Measurements from ENCODE around the gene RUNX1. TPM values are rescaled to one million over a fixed set of nuclear protein-coding genes. Genes with fewer than 3 reads are reported as not detected.
A peak's percentile ranks its signal among the peaks of the same experiment; 100 is the strongest.

Gene RUNX1
- total and polyA plus RNA-seq, 4 donors = 23.3 to 100 (median 33.4) TPM

DNA sequence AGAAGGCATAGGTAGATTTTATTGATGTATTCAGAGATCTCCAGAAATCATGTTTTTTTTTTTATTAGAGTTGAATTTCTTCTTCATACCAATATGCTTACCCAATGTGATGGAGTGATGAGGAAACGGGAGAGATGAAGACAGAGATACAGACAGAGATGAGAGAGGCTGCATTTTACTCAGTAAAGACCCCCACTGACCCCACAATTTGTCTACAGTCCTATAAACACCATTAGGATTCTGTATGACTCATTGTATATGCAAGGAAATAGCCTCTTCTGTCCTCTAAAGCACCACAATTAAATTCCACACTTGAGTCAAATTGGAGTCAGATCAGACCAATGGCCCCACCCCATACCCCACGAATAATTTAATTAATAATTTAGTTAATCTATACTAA is 44.0 kb downstream of the RUNX1 start:
- H3K4me3 ChIP-seq = no peak overlapping the region
- H3K4me1 ChIP-seq (ENCODE audit: control insufficient read depth in 5 of 5, insufficient read depth in 5 of 5, low read length in 5 of 5) = peaks cover 0 to 12% (median 3%) of the 10 kb centered on the region in 5 donors
- no peaks in the 10 kb centered on the region for H3K27me3 ChIP-seq (ENCODE audit: control insufficient read depth in 3 of 3, insufficient read depth in 3 of 3, low read length in 2 of 3)
- H3K27ac ChIP-seq (ENCODE audit: low read depth in 1 of 2, low read length in 1 of 2) = no peak overlapping the region
- no peaks in the 10 kb centered on the region for H3K9me3 ChIP-seq (ENCODE audit: control insufficient read depth in 4 of 4, insufficient read depth in 3 of 4, low read length in 3 of 4)
- no peak for ATAC-seq (ENCODE audit: insufficient read depth, low FRiP score)
- H3K9ac ChIP-seq (ENCODE audit: insufficient read depth in 1 of 2, low read length in 2 of 2) = no peak overlapping the region
- TF ChIP-seq, protein P1, sequence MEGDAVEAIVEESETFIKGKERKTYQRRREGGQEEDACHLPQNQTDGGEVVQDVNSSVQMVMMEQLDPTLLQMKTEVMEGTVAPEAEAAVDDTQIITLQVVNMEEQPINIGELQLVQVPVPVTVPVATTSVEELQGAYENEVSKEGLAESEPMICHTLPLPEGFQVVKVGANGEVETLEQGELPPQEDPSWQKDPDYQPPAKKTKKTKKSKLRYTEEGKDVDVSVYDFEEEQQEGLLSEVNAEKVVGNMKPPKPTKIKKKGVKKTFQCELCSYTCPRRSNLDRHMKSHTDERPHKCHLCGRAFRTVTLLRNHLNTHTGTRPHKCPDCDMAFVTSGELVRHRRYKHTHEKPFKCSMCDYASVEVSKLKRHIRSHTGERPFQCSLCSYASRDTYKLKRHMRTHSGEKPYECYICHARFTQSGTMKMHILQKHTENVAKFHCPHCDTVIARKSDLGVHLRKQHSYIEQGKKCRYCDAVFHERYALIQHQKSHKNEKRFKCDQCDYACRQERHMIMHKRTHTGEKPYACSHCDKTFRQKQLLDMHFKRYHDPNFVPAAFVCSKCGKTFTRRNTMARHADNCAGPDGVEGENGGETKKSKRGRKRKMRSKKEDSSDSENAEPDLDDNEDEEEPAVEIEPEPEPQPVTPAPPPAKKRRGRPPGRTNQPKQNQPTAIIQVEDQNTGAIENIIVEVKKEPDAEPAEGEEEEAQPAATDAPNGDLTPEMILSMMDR (IDR thresholded peaks at IDR 0.05; ENCODE audit: control extremely low read depth, extremely low read depth) = no peak
- no peak for DNase-seq
- H3K36me3 ChIP-seq (ENCODE audit: control insufficient read depth in 4 of 4, insufficient read depth in 4 of 4, low read length in 4 of 4) = no peaks in the 10 kb centered on the region
- 52 to 74% methylated on average over 2 of the region's 2 CpGs for WGBS, 2 donors

DNA sequence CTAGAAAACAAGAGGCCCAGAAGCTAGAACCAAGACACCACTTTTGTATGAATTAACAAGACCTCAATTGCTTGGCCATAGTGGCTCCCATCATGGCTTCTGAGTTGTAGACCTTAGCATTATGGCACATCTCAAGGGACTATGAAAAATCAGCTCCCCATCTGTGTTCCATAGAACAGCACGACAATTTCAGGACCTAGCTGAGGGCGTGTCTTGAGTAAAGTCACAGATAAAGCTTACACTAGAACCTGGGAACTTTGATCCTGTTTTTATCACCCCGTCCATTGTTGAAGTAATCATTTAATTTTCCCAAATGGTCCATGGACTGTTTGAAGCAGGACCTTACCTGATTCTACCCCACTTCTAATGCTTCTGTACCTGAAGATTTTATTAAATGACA is 44.8 kb downstream of the RUNX1 start:
- Histone ChIP-seq H3K4me3 (no peak overlapping the region), H3K9me3 (ENCODE audit: control insufficient read depth in 4 of 4, insufficient read depth in 3 of 4, low read length in 3 of 4) (no peaks in the 10 kb centered on the region), H3K27ac (ENCODE audit: low read depth in 1 of 2, low read length in 1 of 2) (no peak overlapping the region), H3K4me1 (ENCODE audit: control insufficient read depth in 5 of 5, insufficient read depth in 5 of 5, low read length in 5 of 5) (peaks cover 0 to 19% (median 7%) of the 10 kb centered on the region in 5 donors), H3K9ac (ENCODE audit: insufficient read depth in 1 of 2, low read length in 2 of 2) (no peak overlapping the region), H3K36me3 (ENCODE audit: control insufficient read depth in 4 of 4, insufficient read depth in 4 of 4, low read length in 4 of 4) (no peaks in the 10 kb centered on the region), H3K27me3 (ENCODE audit: control insufficient read depth in 3 of 3, insufficient read depth in 3 of 3, low read length in 2 of 3) (no peaks in the 10 kb centered on the region)
- no peak for DNase-seq
- WGBS, 2 donors = 94 to 96% methylated on average over 3 of the region's 3 CpGs
- ATAC-seq (ENCODE audit: insufficient read depth, low FRiP score) = no peak
- TF ChIP-seq, protein P1 (IDR thresholded peaks at IDR 0.05; ENCODE audit: control extremely low read depth, extremely low read depth) = no peak

DNA sequence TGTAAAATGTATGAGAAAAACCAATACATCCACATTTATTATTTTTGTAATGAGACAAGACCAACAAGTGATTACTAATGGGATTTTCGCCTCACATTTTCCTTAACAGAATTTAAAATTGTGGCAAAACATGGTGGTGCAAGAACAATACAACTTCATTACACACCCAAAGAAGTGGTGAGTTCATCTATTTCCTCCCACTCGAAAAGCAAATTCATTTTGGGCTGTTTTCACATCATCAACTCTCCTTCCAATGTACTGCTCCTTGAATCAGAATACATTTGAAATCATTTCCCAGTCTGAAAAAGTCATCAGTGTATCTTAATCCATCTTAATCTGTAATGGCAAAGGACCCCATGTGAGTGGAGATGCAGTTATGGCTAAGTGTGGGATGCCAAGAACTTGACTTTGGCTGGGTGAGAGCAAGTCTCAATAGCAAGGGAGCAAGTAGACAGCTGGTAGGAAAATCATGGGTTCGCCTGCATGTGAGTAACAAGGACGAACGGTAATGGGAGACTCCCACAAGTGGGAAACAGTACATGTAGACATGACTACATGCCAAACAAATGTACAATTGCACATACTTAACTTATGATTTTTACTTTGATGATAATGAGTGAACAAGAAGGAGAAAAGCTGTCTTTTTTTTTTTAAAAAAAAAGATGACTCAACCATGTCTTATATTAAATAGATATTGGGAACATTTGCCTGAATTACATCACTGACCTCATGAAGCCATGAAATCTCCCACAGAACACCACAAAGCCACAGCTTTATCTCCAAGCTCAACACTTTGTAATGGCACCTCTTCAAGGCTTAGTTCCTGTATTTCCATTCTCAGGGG is 46.0 kb downstream of the RUNX1 start:
- no peak overlapping the region for H3K9ac ChIP-seq (ENCODE audit: insufficient read depth in 1 of 2, low read length in 2 of 2)
- no peaks in the 10 kb centered on the region for H3K9me3 ChIP-seq (ENCODE audit: control insufficient read depth in 4 of 4, insufficient read depth in 3 of 4, low read length in 3 of 4)
- peaks cover 0 to 27% (median 9%) of the 10 kb centered on the region in 5 donors for H3K4me1 ChIP-seq (ENCODE audit: control insufficient read depth in 5 of 5, insufficient read depth in 5 of 5, low read length in 5 of 5)
- WGBS, 2 donors = 78% methylated on average over 5 of the region's 5 CpGs
- H3K4me3 ChIP-seq = no peak overlapping the region
- TF ChIP-seq, protein P1 (IDR thresholded peaks at IDR 0.05; ENCODE audit: control extremely low read depth, extremely low read depth) = no peak
- DNase-seq (peak; percentile 85 to 97 (median 95)), ATAC-seq (ENCODE audit: insufficient read depth, low FRiP score) (peak; percentile 72)
- H3K27ac ChIP-seq (ENCODE audit: low read depth in 1 of 2, low read length in 1 of 2) = no peak overlapping the region
- H3K27me3 ChIP-seq (ENCODE audit: control insufficient read depth in 3 of 3, insufficient read depth in 3 of 3, low read length in 2 of 3) = no peaks in the 10 kb centered on the region
- H3K36me3 ChIP-seq (ENCODE audit: control insufficient read depth in 4 of 4, insufficient read depth in 4 of 4, low read length in 4 of 4) = no peaks in the 10 kb centered on the region

All from lung (tissue), 12 donors.